ENCODE results near the gene ISCU.
A peak's percentile ranks its signal among the peaks of the same experiment; 100 is the strongest.
"Not testable (repeated sequence)": the region's sequence is repeated elsewhere in the genome, so short reads cannot be mapped to it uniquely, and the experiment has no call there.

The ISCU gene

DNA sequence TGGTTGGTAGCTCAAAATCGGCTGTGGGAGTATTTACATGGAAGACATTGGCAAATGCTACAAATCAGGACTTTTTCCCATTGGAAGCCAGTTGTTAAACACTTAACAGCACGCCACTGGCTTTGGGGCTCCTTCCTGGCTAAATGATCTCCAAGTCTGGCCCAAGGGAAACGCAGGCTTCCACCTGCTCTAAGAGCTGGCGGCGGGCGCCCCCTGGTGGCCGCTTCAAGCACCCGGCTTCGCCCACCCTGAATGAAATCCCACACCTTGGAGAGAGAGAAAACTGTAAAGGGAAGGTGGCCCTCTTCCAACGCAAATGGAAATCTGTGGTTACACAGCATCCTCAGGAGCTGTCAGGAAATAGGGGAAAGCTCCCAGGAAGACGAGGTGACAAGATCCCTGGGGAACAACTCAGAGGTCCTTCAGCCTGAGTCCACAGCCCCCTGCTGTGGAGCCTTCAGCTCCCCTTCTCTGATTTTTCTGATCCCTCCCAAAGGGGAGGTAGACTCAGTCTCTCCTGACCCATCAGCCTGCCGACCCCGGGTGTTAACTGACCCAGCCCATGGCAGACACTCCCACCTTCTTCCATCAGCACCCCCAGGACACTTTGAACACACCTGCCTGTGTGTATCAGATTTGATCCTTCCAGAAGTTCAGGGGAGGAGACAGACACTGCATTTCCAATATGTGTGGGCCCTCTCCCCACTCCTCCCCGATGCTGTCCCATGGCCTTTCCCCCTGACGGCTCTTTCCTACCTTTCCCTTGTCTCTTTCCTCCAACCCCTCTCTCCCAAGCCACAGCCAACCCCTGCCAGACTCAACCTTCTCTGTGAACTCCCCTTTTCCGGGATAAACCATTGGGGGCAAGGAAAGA lies 55.9 kb downstream of the ISCU start:
- DNase-seq (ENCODE audit: low read depth in 2 of 2): peak in 1 of 2 experiments; percentile 66

DNA sequence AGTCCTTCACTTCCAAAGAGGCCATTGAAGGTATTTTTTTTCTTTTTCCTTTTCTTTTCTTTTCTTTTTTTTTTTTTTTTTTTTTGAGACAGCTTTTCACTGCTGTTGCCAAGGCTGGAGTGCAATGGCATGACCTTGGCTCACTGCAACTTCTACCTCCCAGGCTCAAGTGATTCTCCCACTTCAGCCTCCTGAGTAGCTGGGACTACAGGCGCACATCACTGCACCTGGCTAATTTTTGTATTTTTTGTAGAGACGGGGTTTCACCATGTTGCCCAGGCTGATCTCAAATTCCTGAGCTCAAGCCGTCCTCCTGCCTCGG lies 56.5 kb downstream of the ISCU start:
- DNase-seq (ENCODE audit: low read depth in 2 of 2): not testable (repeated sequence)
